Jurkat, Clone E6-1 (cell line): ENCODE results near the gene PHGDH. TPM values are rescaled to one million over a fixed set of nuclear protein-coding genes. Genes with fewer than 3 reads are reported as not detected.

ENCODE experiments used
- DNase-seq: peaks from one replicate; pipeline ENCODE4 v3.0.0-alpha.2; 2011; ENCODE audit warnings: low read depth, low spot score
- H3K4me3 ChIP-seq: 2 replicates; pipeline ENCODE4 v1.5.1; 2011; ENCODE audit warnings: mild to moderate bottlenecking, low read length, control low read depth, moderate library complexity
- polyA plus RNA-seq: library from polyadenylated mRNA; unstranded; fragments of >200 nt; gene quantifications from one replicate; pipeline ENCODE4 v1.2.1, GENCODE V29; 2012; ENCODE audit warnings: missing spikeins; ENCODE audit not compliant: insufficient read length, insufficient read depth

PHGDH gene
- 396 TPM for polyA plus RNA-seq

DNA sequence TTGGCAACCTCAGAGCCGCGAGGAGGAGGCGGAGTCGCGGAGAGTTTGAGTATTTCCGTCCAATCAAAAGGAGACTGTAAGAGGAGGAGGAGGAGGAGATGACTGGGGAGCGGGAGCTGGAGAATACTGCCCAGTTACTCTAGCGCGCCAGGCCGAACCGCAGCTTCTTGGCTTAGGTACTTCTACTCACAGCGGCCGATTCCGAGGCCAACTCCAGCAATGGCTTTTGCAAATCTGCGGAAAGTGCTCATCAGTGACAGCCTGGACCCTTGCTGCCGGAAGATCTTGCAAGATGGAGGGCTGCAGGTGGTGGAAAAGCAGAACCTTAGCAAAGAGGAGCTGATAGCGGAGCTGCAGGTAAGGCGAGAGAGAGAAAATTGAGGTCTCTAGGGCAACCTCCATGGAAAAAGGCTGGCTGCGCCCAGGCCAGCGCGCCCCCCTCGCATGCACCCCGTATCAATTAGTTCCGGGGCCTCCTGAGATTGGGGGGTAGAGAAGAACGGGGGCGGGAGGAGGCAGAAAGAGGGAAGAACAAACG lies at the start of gene PHGDH:
Gene PHGDH, plus strand, starts transcription at position 131 of the 538 bp plus-strand sequence. Its CDS starts 89 bp downstream, at position 220.
- DNase-seq: peak; percentile 74
- peak within 1 kb of the TSS; percentile 88 for H3K4me3 ChIP-seq

DNA sequence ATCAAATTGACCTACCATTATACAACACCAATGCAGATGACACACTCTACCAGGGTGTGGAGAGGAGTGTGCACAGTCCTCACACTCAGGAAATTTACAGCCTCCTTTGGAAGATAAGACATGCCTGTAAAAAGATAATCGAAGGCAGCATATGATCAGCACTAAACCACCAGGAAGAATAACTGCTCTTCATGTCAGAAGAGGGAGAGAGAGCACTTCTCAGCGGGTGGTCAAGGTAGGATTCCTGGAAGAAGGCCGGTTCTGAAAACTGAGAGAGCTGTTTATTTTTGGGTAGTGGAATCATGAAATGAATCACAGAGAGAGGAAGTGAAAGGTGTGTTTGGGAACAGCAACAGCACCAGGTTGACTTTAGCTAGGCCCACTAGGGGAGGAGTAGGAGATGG lies 49.7 kb upstream of the PHGDH start:
- H3K4me3 ChIP-seq: no peak overlapping the region
- no peak for DNase-seq

DNA sequence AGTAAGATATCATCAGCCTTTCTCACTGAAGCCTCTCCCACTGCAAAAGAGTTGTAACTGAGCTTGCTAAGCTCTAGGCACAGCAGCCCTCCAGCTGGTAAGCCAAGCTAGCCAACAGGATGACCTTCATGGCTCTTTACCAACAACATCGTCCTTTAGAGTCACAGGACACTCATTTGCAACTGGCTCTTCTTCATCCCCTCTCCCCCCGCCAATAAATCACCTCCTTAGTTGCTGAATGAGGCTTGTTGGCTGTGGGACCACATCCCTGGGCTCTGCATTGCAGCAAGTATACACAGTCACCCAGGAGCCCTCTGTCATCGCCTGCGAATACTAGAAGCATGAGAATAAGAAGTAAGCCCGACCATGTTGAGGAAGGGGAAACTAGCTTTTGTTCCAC lies 47.7 kb upstream of the PHGDH start:
- DNase-seq: no peak

DNA sequence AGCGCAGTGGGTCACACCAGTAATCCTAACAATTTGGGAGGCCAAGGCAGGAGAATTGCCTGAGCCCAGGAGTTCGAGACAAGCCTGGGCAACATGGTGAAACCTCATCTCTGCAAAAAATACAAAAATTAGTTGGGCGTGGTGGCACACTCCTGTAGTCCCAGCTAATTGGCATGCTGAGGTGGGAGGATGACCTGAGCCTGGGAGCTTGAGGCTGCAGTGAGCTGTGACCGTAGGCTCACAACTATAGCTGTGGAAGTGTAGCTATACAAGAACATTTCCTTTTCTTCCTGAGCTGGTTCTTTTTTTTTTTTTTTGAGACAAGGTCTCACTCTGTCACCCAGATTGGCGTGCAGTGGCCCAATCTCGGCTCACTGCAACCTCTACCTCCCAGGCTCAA lies 44.6 kb upstream of the PHGDH start:
- H3K4me3 ChIP-seq: no peak overlapping the region
- DNase-seq: no peak

More for the DNA sequence above, 47.7 kb upstream of the PHGDH start:
- no peak overlapping the region for H3K4me3 ChIP-seq

DNA sequence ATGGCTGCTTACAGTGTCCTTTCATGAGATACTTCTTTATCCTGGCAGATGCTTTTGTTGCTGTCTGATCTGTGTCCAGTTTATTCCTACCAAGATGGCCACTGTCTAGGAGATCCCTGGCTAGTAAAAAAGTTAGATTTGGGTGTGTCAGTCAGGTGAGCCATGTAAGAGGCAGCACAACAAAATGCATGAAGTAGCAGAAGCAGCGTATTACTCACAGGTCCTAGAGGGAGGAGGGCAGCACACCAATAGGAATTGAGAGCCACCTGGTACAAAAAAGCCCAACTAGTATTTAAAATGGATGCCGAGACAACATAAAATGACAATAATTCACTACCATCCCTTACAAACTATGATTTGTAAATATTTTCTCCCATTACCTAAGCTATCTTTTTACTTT lies 40.8 kb upstream of the PHGDH start:
- H3K4me3 ChIP-seq: no peak overlapping the region
- no peak for DNase-seq

DNA sequence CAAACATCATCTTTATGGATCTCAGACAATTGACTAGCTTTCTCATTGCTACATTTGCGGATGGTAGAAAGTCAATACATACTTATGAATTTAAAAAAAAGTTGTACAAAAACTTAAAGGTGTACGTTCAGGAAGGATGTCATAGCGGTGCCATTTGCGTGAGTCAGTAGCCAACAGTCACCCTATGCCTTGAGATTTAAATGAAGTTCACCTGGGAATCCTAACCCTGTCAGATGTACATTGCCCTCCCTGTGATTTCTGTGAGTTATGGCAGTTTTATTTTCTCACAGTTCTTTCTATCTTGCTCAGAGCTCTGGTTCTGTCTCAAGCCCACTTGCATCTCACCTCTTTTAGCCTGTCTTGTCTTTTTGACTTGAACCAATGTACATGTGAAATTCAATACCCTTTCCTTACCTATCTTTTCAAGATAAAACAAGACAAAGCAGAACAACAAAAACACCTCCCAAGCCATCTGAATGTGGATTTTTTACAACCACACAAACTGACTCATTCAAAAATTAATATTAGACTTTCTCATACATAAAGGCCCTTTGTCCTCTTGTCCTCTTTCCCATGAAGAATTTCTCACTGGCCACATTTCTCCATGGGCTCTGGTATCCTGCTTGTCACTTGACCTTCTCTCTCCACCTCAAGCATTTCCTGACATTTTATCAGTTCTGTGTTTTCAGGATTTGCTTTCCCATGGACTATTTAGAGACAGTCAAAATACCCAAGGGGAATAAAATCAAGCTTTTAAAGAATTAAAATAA lies 38.4 kb upstream of the PHGDH start:
- no peak for DNase-seq
- H3K4me3 ChIP-seq: no peak overlapping the region

DNA sequence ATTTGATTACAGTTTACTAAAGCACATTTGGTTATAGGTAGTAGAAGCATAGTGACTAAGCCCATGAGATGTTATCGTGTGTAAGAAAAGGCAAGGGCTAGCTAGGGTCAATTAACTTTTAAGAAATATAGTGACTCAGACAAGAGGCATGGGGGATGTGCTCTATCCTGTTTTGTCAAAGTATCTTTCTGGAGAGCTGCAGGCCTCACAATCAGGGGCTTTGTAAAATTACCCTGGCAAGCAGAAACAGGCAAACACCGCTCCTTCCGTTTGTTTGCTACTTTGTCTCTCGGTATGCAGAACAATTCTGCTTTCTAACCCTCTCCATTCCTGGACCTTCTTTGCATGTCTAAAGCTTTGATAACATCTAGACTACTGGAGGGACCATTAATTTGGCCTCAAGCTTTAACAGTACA lies 37.6 kb upstream of the PHGDH start:
- no peak overlapping the region for H3K4me3 ChIP-seq

DNA sequence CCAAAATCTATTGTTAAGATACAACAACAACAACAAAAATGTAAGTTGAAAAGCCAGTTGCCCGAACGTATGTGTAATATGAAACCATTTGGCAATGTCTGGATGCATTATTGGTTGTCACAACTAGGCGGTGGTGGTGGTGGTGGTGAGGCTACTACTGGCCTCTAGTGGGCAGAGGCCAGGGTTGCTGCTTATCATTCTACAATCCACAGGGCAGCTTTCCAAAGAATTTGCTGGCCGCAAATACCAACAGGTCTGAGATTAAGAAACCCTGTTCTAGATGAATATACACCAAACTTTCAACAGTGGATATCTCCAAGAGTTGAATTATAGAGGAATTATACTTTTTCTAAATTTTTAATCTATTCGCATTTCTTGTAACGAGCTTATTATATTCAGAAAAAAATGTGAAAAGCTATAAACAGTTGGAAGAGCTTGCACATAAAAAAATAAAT lies 36.9 kb upstream of the PHGDH start:
- DNase-seq: peak; percentile 28
- H3K4me3 ChIP-seq: peak overlapping the region; percentile 38; the same call in 1 of the 2 replicates

More for the DNA sequence above, 37.6 kb upstream of the PHGDH start:
- DNase-seq: no peak

DNA sequence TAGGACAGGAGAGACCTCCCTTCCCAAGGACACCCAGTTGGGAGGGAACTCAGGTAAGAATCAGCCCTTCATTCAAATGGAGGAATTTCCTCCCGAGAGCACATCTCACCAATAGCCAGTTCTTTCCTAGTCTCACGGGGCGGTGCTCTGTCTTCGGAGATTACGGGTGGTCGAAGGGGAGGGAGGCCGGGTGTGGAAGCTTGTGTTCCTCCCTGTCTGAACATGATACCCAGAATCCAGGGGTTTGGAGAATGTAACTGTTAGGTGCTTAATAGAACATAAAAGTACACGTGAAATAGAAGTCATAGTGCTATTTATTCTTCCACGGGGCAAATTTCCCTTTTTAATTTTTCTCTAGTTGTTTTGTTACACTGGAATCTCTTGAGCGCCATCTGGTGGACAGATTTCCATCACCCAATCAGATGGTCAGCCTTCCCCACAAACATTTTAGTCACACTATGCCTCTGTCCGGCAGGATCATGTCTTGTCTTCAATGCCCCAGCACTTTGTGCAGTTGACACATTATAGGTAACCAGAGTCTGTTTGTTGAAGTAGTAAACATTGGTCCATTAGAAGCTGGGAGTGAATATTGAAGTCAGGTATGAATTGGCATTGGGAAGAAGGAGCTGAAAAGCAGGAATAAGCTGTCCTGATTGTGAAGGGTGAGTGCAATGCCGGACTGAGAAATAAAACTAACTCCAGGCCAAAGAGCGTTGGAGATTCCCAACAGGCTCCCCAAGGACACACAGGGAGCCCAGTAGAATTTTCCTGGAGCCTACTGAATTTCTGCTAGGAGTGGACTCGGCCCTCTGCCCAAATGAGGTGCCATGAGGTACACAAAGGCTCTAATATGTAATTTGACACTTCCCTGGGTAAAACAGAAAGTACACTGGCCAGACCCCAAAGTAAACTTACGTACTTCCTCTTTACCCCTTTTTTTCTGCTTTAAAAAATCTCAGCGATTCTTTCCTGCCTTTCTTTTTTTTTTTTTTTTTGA lies 36.1 kb upstream of the PHGDH start:
- H3K4me3 ChIP-seq: peak overlapping the region; percentile 38
- DNase-seq: peak; percentile 63

DNA sequence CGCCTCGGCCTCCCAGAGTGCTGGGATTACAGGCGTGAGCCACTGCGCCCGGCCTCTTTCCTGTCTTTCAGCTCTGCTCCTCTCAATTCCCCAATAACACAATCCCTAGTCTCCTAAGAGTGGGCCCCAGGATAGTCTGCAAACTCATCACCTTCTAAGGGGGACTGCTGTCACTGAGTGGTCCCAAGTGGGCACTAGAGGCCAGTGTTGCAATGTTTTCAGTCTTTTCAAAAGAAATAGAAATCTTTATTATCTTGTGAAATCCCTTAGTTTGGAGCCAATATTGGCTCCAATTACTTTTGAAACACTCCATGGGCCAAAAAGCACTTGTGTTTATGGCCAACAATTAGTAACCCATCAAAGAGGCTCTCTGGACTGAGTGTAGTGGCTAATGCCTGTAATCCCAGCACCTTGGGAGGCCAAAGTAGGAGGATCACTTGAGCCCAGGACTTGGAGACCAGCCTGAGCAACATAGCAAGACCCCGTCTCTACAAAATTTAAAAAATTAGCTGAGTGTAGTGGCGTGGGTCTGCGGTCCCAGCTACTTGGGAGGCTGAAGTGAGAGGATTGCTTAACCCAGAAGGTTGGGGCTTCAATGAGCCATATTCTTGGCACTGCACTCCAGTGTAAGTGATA lies 35.0 kb upstream of the PHGDH start:
- no peak overlapping the region for H3K4me3 ChIP-seq
- DNase-seq: no peak

DNA sequence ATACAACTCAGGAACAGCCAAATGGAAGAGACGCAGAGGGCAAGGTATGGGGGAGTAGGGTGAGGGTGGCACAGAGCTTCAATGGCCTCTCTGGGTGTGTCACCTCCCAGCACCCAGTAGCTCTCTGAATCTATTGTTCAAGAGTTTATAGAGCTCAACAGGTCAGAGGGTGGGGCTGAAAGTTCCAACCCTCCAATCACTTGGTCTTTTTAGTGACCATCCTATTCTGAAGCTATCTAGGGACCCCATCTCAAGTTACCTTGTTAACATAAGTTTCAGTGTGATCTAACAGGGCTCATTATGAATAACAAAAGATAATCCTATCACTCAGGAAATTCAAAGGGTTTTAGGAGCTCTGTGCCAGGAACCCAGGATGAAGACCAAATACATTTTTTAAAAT lies 32.5 kb upstream of the PHGDH start:
- no peak for DNase-seq
- no peak overlapping the region for H3K4me3 ChIP-seq

DNA sequence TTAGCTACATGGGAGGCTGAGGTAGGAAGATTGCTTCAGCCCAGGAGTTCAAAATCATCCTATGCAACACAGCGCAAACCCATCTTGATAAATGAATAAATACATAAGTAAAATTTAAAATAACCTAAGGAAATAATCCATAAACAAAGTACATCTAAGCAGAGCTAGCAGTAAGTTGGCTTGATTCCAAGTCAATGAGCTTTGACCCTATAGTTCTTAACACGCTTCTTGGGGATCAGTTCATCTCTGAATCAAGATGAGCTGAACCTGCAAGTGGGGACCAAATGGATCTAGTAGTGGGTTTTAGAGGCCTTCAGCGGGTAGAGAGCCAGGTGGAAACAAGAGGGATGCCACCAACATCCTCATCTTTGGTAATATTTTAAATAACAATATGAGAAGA lies 31.5 kb upstream of the PHGDH start:
- no peak for DNase-seq
- H3K4me3 ChIP-seq: no peak overlapping the region

DNA sequence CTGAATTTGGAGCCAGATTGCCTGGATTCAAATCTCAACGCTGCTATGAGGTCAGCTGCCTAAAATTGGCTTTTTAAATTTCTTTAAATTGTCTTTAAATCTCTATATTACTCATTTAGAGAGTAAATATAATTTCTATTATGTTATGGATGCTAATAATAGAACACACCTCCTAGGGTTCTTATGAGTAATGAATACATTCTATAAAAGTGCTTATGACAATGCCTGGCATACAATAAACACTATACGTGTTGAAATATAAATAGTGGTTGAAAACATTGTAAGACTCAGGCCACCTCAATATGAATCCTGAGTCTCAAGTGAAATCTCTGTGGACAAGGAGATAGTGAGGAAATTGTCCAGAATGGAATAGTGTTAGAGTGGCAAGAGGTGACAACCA lies 31.0 kb upstream of the PHGDH start:
- no peak for DNase-seq
- no peak overlapping the region for H3K4me3 ChIP-seq

DNA sequence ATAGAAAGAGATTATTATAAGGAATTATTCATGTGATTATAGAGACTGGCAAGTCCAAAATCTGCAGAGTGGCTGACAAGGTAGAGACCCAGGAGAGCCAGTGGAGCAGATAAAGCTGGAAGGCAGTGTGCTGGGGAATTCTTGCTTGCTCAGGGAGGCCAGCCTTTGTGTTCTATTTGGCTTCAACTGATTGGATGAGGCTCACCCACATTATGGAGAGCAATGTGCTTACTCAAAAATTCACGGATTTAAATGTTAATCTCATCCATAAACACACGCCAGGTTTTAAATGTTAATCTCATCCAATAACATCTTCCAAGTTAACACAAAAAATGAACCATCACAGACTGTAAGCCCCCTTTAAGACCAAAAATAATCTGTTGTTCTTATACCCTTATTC lies 30.2 kb upstream of the PHGDH start:
- H3K4me3 ChIP-seq: no peak overlapping the region
- DNase-seq: no peak

DNA sequence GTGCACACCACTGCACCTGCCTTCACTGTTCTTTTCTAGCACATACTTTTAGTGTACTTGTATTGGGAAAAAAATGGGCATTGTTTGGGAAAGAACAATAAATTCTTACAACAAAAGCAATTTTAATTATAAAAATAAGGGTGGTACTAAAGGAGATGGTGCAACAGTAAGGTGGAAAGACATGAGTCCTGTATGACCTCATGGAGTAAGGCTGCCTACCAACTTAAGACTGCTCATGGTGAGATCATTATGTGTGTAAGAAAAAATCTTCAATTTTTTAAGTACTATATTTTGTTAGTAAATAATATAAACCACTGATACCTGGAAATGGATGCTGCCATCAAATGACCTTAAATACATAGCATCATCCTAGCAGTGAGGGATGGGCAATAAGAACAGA lies 29.6 kb upstream of the PHGDH start:
- no peak for DNase-seq
- H3K4me3 ChIP-seq: no peak overlapping the region

DNA sequence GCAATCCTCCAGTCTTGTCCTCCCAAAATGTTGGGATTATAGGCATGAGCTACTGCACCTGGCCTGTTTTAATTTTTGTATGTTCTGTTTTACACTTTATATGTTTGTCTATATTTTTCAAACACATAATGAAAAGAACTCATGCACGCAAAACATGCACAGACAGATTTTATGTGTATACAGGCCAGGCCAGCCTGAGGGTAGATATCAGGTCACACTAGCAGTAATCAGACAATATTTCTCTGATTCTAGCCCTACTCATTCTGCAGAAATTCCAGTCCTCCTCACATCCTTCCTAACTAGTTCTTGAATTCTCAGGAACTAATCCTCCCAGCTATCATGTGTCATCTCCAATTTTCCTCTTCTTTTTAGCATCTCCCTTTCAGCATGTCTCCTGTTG lies 27.8 kb upstream of the PHGDH start:
- DNase-seq: no peak
- no peak overlapping the region for H3K4me3 ChIP-seq

DNA sequence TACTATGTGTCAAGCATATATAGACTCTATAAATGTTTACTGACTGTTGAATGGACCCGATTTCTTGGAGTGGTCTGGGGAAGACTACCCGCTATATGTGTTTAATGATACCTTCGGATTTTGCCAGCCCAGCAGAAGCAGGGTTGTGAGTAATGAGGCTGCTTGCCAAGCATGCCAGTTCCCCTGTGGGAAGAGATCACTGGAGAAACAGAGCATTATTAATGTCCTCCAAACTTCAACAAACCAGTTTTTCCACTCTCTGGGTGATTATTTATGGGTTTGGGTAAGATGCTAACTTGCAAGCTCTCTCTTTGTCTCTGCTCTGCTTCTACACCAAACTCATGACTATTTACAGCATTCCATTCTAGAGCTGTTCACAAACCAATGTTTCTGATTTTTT lies 25.1 kb upstream of the PHGDH start:
- no peak overlapping the region for H3K4me3 ChIP-seq
- DNase-seq: no peak

DNA sequence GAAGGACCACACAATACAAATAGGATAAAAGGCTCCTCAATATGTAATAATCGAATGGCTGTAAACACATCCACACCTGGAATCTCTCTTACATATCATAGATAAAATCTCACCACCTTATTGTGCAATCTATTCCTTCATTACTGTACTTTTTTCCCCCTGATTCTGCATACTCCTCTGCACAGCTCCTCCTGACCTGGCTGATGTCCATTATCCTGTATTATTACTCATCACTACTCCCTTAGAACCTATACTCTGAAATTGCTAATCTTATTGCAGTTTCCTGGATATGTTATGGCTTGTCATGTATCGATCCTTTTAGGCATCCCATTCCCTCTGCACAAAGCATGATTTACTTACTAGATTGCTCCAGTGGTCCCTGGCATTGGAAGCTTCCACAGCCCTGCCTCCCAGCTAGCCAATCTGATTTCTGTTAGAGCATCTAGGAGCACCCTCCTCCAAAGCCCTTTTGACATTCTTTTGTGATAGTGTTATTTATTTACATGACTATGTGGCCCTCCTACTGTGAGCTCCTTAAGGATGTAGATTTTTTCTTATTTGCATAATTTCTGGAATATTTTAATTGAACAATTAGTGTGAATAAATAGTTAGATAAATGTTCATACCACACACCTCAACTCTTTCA lies 24.2 kb upstream of the PHGDH start:
- no peak overlapping the region for H3K4me3 ChIP-seq
- no peak for DNase-seq

DNA sequence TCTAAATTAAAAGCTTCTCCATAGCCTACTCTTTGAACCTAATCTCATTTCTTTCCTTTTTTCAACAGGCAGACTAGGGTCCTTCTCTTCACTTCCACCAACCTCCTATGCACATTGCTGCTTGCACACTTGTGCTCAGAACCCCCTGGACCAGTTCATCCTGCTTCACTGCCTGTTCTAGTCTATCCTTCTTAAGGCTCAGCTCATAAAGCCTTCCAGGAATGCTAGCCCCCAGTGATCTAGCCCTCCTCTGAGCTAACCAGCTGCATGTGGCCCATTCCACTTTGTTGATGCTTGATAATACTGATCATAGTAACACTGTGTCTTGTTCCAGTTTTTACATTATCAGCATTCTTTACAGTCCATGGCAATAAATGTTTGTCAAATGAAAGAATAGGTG lies 22.9 kb upstream of the PHGDH start:
- DNase-seq: no peak
- no peak overlapping the region for H3K4me3 ChIP-seq
